ENCODE data around the gene MIOX. TPM values are rescaled to one million over a fixed set of nuclear protein-coding genes. Genes with fewer than 3 reads are reported as not detected.
A peak's percentile ranks its signal among the peaks of the same experiment; 100 is the strongest.

MIOX gene
- total and polyA plus RNA-seq, 9 of the 15 experiments (the other 6 are each of a cell fraction or from before 2014, with no cell fraction given) = 0.08 TPM; not detected in 8

DNA sequence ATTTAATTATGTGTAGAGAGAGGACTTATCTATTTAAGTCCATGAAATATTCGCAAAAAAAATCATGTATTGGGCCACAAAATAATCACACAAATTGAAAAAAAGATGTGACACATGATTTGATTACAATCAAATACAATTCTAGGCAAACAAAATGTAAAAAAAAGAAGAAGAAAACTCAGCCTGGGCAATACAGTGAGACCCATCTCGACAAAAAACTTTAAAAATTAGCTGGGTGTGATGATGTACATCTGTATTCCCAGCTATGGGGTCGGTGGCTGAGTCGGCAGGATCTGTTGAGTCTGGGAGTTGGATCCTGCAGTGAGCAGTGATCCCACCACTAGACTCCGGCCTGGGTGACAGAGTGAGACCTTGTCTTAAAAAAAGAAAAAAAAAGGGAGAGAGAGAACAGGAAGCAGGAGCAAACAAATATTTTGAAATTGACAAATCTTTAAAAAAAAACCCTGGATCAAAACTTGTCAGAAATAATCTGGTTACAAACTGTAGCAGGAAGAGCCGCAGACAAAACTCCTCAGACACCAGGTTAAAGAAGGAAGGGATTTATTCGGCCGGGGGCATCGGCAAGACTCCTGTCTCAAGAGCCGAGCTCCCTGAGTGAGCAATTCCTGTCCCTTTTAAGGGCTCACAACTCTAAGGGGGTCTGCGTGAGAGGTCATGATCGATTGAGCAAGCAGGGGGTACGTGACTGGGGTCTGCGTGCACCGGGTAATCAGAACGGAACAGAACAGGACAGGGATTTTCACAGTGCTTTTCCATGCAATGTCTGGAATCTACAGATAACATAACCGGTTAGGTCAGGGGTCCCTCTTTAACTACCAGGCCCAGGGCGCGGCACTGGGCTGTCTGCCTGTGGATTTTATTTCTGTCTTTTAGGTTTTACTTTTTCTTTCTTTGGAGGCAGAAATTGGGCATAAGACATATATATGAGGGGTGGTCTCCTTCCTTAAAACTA lies 46.5 kb downstream of the MIOX start (continued):
- TF ChIP-seq SMARCE1 (IDR thresholded peaks at IDR 0.05) (no peak; the same call in 1 of the 2 replicates), CBFA2T2 (conservative IDR thresholded peaks at IDR 0.05) (peak; percentile 75), CHD1 (IDR thresholded peaks at IDR 0.05; ENCODE audit: low read length) (no peak), TAF9B (IDR thresholded peaks at IDR 0.05; ENCODE audit: partially characterized antibody) (no peak), HNRNPH1 (optimal IDR thresholded peaks at IDR 0.05; ENCODE audit: low read depth, low read length) (no peak), KDM2B (CRISPR knock-in tag; IDR thresholded peaks at IDR 0.05) (no peak), ZNF121 (CRISPR knock-in tag; conservative IDR thresholded peaks at IDR 0.05) (peak; percentile 54), TCFL5 (CRISPR knock-in tag; conservative IDR thresholded peaks at IDR 0.05) (no peak), MED1 (CRISPR knock-in tag; IDR thresholded peaks at IDR 0.05; ENCODE audit: borderline replicate concordance) (no peak), ZBTB7A (IDR thresholded peaks at IDR 0.05; ENCODE audit: borderline replicate concordance, control insufficient read depth, low read depth, low read length) (peak; percentile 68; the same call in 1 of the 2 replicates), CBX2 (IDR thresholded peaks at IDR 0.05; ENCODE audit: insufficient read depth, low read length, poor library complexity, severe bottlenecking) (no peak), HDAC2 (IDR thresholded peaks at IDR 0.05) (0 out of 2 replicates have a peak, but pooled peaks have one; percentile 57), SAFB (IDR thresholded peaks at IDR 0.05; ENCODE audit: borderline replicate concordance, low read depth, low read length) (no peak), JUN (IDR thresholded peaks at IDR 0.05; ENCODE audit: borderline replicate concordance, low read depth, low read length) (no peak), JUN (CRISPR knock-in tag; IDR thresholded peaks at IDR 0.05; ENCODE audit: borderline replicate concordance) (no peak), ZNF444 (CRISPR knock-in tag; IDR thresholded peaks at IDR 0.05) (no peak), POLR3G (IDR thresholded peaks at IDR 0.05; ENCODE audit: extremely low read depth, insufficient read length, insufficient replicate concordance) (no peak)
- TF ChIP-seq, protein P1, sequence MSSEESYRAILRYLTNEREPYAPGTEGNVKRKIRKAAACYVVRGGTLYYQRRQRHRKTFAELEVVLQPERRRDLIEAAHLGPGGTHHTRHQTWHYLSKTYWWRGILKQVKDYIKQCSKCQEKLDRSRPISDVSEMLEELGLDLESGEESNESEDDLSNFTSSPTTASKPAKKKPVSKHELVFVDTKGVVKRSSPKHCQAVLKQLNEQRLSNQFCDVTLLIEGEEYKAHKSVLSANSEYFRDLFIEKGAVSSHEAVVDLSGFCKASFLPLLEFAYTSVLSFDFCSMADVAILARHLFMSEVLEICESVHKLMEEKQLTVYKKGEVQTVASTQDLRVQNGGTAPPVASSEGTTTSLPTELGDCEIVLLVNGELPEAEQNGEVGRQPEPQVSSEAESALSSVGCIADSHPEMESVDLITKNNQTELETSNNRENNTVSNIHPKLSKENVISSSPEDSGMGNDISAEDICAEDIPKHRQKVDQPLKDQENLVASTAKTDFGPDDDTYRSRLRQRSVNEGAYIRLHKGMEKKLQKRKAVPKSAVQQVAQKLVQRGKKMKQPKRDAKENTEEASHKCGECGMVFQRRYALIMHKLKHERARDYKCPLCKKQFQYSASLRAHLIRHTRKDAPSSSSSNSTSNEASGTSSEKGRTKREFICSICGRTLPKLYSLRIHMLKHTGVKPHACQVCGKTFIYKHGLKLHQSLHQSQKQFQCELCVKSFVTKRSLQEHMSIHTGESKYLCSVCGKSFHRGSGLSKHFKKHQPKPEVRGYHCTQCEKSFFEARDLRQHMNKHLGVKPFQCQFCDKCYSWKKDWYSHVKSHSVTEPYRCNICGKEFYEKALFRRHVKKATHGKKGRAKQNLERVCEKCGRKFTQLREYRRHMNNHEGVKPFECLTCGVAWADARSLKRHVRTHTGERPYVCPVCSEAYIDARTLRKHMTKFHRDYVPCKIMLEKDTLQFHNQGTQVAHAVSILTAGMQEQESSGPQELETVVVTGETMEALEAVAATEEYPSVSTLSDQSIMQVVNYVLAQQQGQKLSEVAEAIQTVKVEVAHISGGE (CRISPR knock-in tag; IDR thresholded peaks at IDR 0.05) = no peak
- TF ChIP-seq, protein P2, sequence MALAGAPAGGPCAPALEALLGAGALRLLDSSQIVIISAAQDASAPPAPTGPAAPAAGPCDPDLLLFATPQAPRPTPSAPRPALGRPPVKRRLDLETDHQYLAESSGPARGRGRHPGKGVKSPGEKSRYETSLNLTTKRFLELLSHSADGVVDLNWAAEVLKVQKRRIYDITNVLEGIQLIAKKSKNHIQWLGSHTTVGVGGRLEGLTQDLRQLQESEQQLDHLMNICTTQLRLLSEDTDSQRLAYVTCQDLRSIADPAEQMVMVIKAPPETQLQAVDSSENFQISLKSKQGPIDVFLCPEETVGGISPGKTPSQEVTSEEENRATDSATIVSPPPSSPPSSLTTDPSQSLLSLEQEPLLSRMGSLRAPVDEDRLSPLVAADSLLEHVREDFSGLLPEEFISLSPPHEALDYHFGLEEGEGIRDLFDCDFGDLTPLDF (CRISPR knock-in tag; IDR thresholded peaks at IDR 0.05) = no peak
